Endothelial cell (in vitro differentiated cells): Measurements from ENCODE around the gene CACYBP. TPM values are rescaled to one million over a fixed set of nuclear protein-coding genes. Genes with fewer than 3 reads are reported as not detected.

Experiments used
- DNase-seq: peaks from one replicate; pipeline ENCODE4 v3.0.0; 2021; ENCODE audit warnings: low spot score
- H3K27ac Mint-ChIP-seq: one replicate; pipeline ENCODE4 v1.8.0; 2021; ENCODE audit warnings: mixed read lengths, inconsistent platforms; ENCODE audit not compliant: unreplicated experiment
- H3K27me3 Mint-ChIP-seq: one replicate; pipeline ENCODE4 v1.8.0; 2021; ENCODE audit warnings: mild to moderate bottlenecking, moderate library complexity, mixed read lengths, inconsistent platforms; ENCODE audit not compliant: unreplicated experiment
- H3K36me3 Mint-ChIP-seq: one replicate; pipeline ENCODE4 v1.8.0; 2021; ENCODE audit warnings: mild to moderate bottlenecking, low read depth, mixed read lengths, inconsistent platforms; ENCODE audit not compliant: unreplicated experiment
- H3K4me1 Mint-ChIP-seq: one replicate; pipeline ENCODE4 v1.8.0; 2021; ENCODE audit warnings: mild to moderate bottlenecking, mixed read lengths, inconsistent platforms; ENCODE audit not compliant: unreplicated experiment
- H3K4me3 Mint-ChIP-seq: one replicate; pipeline ENCODE4 v1.8.0; 2021; ENCODE audit warnings: mild to moderate bottlenecking, mixed read lengths, inconsistent platforms; ENCODE audit not compliant: unreplicated experiment
- H3K9me3 Mint-ChIP-seq: one replicate; pipeline ENCODE4 v1.8.0; 2021; ENCODE audit warnings: mixed read lengths, inconsistent platforms; ENCODE audit not compliant: unreplicated experiment
- total RNA-seq: library from RNA; stranded (reverse); fragmentation: NEBNext Ultra II Directional; extraction: Animal tissue kit (Norgen Biotek cat#: 25700); gene quantifications from one replicate; pipeline ENCODE4 v1.2.1, GENCODE V29; 2021; ENCODE audit not compliant: unreplicated experiment
- TF ChIP-seq, protein P1 (sequence below): fragments of 200-600 bp; sonication (generic); IDR thresholded peaks from one replicate; pipeline ENCODE4 v1.5.0; 2021; ENCODE audit warnings: antibody characterized with exemption; ENCODE audit not compliant: unreplicated experiment

Gene CACYBP
- total RNA-seq, 1 donor from 2014 or later, result 95.0 TPM

DNA sequence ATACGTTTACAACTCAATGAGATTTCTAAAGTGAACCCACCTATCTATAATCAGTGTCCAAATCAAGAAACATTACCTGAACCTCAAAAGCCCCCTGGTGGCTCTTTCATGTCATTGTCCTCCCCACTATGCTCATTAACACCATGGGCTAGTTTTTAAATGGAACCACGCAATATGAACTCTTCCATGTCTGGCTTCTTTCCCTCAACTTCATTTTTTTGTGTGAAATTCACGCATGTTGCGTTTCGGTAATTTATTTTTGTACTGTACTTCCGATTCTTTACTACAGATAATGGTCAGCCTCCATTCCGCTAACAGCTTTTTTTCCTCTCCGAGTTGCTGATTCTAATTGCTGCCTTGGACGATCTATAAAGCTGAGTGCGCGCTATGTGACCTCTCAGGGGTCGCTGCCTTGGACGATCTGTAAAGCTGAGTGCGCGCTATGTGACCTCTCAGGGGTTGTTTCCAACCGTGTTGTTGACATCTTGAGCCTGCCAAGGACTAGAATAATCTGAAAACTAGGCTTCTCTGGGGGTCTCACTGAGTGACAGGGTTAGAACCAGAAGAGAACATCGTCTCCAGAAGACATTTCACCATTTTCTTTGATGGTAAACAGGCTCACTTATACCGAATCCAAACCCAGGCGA is 1.1 kb upstream of the CACYBP start:
- H3K9me3 Mint-ChIP-seq, result no peaks in the 10 kb centered on the region
- no peak overlapping the region for H3K27ac Mint-ChIP-seq
- DNase-seq, result peak; percentile 30
- H3K36me3 Mint-ChIP-seq, result no peaks in the 10 kb centered on the region
- H3K27me3 Mint-ChIP-seq, result peaks cover 10% of the 10 kb centered on the region
- H3K4me1 Mint-ChIP-seq, result peaks cover 26% of the 10 kb centered on the region
- no peak overlapping the region for H3K4me3 Mint-ChIP-seq
- TF ChIP-seq, protein P1, sequence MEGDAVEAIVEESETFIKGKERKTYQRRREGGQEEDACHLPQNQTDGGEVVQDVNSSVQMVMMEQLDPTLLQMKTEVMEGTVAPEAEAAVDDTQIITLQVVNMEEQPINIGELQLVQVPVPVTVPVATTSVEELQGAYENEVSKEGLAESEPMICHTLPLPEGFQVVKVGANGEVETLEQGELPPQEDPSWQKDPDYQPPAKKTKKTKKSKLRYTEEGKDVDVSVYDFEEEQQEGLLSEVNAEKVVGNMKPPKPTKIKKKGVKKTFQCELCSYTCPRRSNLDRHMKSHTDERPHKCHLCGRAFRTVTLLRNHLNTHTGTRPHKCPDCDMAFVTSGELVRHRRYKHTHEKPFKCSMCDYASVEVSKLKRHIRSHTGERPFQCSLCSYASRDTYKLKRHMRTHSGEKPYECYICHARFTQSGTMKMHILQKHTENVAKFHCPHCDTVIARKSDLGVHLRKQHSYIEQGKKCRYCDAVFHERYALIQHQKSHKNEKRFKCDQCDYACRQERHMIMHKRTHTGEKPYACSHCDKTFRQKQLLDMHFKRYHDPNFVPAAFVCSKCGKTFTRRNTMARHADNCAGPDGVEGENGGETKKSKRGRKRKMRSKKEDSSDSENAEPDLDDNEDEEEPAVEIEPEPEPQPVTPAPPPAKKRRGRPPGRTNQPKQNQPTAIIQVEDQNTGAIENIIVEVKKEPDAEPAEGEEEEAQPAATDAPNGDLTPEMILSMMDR, result peak; percentile 90

DNA sequence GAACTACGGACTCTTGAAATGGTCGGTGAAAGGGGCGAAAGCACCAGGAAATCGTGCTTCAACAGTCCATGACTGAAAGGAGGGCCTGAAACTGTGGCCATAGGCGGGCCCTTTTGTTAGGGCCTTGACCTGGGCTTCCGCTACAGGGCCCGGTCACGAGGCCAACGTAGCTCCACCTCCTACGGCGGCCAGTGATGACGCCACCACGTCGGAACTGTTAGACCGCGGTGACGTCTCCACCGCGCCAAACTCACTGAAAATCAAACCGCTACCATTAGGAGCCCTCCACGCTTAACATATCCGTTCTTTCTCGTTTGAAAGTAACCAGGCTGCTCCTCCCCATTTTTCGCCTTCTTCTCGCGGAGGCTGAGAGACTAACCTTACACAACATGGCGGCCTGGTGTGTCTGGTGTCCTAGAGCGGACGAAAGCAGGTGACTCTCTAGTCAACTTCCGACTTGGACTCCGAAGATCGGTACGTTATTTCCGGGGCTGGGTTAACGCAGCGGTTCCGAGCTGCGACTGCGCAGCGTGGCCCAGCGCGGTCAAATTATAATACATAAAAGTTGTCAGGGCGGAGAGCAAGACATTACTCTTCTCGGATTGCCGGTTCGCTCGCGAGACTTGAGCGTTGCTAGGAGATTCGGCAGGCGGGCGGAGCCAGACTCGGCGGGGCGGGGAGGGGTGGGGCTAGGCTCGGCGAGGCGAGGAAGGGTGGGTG is 371 bp upstream of the CACYBP start:
- Mint-ChIP-seq H3K27ac (no peak overlapping the region), H3K36me3 (no peaks in the 10 kb centered on the region), H3K4me3 (no peak overlapping the region), H3K9me3 (no peaks in the 10 kb centered on the region), H3K27me3 (peaks cover 10% of the 10 kb centered on the region), H3K4me1 (peaks cover 27% of the 10 kb centered on the region)
- peak; percentile 96 for DNase-seq
- TF ChIP-seq, protein P1, result no peak

DNA sequence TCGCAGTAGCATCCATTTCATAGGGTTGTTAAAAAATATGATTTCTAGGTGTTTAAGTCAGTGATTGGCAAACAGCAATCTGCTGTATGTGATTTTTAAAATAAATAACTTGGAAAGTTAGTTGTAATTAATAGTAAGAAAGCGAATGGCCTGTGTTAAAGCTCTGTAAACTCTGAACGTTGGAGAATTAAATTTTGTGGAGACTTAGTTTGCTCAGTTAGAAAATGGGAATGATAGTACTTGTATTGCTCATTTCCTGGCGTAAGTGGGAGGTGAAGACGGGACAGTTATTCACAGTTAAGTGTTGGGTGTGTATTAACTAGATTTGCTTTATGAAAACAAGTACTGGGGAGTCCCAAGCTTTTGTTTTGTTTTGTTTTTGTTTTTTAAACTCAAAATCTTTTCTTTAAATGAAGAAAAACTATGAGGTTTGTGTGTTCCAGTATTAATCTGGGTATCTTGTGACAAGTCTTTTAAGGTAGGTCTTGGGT is 995 bp downstream of the CACYBP start:
- no peaks in the 10 kb centered on the region for H3K9me3 Mint-ChIP-seq

DNA sequence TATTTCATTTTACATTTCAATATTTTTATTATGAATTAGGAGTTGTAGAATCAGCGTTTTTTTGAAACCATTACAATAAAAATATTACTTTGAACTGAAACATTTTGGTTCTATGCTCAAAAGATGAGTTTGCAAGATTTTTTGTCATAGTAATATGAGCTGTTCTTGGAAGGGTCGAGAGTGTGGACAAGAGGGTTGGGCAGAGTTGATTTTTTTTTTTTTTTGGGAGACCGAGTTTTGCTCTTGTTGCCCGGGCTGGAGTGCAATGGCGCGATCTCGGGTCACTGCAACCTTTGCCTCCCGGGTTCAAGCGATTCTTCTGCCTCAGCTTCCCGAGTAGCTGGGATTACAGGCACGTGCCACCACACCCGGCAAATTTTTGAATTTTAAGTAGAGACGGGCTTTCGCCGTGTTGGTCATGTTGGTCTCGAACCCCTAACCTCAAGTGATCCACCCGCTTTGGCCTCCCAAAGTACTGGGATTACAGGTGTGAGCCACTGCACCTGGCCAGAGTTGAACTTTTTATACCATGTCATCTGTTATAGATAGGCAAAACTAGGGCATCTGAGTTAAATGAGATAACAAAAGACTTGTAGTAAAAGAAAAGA is 3.3 kb downstream of the CACYBP start:
- Mint-ChIP-seq H3K4me3 (no peak overlapping the region), H3K27ac (no peak overlapping the region)

More for the DNA sequence above, 995 bp downstream of the CACYBP start:
- Mint-ChIP-seq H3K36me3 (no peaks in the 10 kb centered on the region), H3K4me3 (no peak overlapping the region), H3K27me3 (peaks cover 10% of the 10 kb centered on the region), H3K27ac (peak overlapping the region; percentile 91), H3K4me1 (peaks cover 27% of the 10 kb centered on the region)
- TF ChIP-seq, protein P1, result no peak
- DNase-seq, result no peak

More for the DNA sequence above, 3.3 kb downstream of the CACYBP start:
- TF ChIP-seq, protein P1, result no peak
- Mint-ChIP-seq H3K4me1 (peaks cover 27% of the 10 kb centered on the region), H3K9me3 (no peaks in the 10 kb centered on the region), H3K27me3 (peaks cover 11% of the 10 kb centered on the region), H3K36me3 (no peaks in the 10 kb centered on the region)
- no peak for DNase-seq
